Measurements from ENCODE around the gene EIF4H.

DNA sequence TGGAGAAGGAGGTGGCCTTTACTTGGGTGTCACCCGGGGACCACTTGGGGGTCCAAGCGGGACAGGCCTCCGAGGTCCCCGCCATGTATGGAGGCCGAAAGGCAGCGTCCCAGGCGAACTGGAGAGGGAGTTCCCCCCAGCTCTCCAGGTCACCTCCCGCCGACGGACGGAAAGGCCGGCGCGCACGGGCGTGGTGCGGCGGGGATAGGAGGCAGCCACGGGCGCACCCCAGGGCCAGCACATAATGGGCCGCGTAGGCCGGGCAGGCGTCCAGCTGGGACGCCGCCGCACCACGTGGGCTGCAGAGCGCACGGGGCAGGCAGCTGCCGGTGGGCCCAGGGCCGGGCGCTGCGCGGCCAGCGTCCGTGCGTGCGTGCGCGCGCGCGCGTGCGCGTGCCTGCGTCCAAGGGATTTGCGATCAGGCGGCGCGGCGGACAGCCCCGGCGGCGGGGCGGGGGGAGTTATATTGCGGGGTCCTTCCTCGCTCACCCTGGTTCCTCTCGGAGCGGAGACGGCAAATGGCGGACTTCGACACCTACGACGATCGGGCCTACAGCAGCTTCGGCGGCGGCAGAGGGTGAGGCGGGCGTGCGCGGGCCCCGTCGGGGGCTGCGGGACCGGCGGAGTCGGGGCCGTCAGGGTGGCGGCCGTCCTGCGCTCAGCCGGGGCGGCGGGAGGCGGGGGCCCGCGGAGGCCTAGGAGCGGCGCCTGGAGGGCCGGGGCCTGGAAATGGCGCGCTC lies at the start of gene EIF4H:
- no peak for TF ChIP-seq CTCF (IDR thresholded peaks at IDR 0.05)
- TF ChIP-seq ZFX (IDR thresholded peaks at IDR 0.05; ENCODE audit: borderline replicate concordance) = peak; percentile 84; the same call in 1 of the 2 replicates
